T-cell (primary cell): ENCODE data around the gene RASAL1. TPM values are rescaled to one million over a fixed set of nuclear protein-coding genes. Genes with fewer than 3 reads are reported as not detected.

ENCODE experiments used
- ATAC-seq, 4 experiments: fragments of 200-7000 bp in 3 of 4; fragments of 150-1000 bp in 1 of 4; cut with Tn5 transposase; replicated peaks in 1 of 4; 1 replicate in 3 of 4; 2 replicates in 1 of 4; pipeline ENCODE4 v1.10.0; 2021; ENCODE audit warnings: moderate library complexity in 3 of 4, mild to moderate bottlenecking in 2 of 4, moderate number of reproducible peaks in 1 of 4
- CTCF ChIA-PET, 2 donors: fragments of 300-600 bp; sonication (Branson Sonifier 250); formaldehyde crosslinking; loops; one replicate each; lab custom pipeline; 2022; ENCODE audit warnings: antibody characterized with exemption in 2 of 2; lab: Charles Lee
- POLR2A ChIA-PET, 2 donors: fragments of 300-600 bp; sonication (Branson Sonifier 250); formaldehyde crosslinking; loops; one replicate each; lab custom pipeline; 2022; ENCODE audit warnings: antibody characterized with exemption in 2 of 2; lab: Charles Lee
- DNase-seq, 35 experiments: peaks; one replicate each; pipeline versions ENCODE4 v3.0.0 to v3.0.0-alpha.2; 2013 to 2023
- H3K27ac ChIP-seq: one replicate; pipeline ENCODE4 v1.5.1; 2013; ENCODE audit warnings: low read length
- H3K27me3 ChIP-seq, 2 experiments: replicated peaks in 1 of 2; 1 replicate in 1 of 2; 2 replicates in 1 of 2; pipeline versions ENCODE4 v1.6.1 to v1.7.0; 2013; ENCODE audit warnings: low read length in 1 of 2, mixed read lengths in 1 of 2; ENCODE audit not compliant: control insufficient read depth in 2 of 2, insufficient read depth in 2 of 2; ENCODE audit errors: extremely low read depth in 1 of 2
- H3K36me3 ChIP-seq, 2 donors: 1 replicate in 1 of 2; 2 replicates in 1 of 2; pipeline versions ENCODE4 v1.6.1 to v1.7.0; 2013; ENCODE audit warnings: low read length in 1 of 2; ENCODE audit not compliant: control insufficient read depth in 2 of 2, insufficient read depth in 1 of 2; ENCODE audit errors: extremely low read depth in 1 of 2
- H3K4me1 ChIP-seq, 2 experiments: 1 replicate in 1 of 2; 2 replicates in 1 of 2; pipeline versions ENCODE4 v1.6.1 to v1.7.0; 2013; ENCODE audit warnings: low read length in 2 of 2, mixed read lengths in 1 of 2; ENCODE audit not compliant: insufficient read depth in 2 of 2, control insufficient read depth in 1 of 2; ENCODE audit errors: extremely low read depth in 1 of 2
- H3K4me3 ChIP-seq, 2 donors: 1 replicate in 1 of 2; 2 replicates in 1 of 2; pipeline versions ENCODE4 v1.5.1 to v1.7.0; 2013; ENCODE audit warnings: mild to moderate bottlenecking in 2 of 2, low read length in 1 of 2, moderate library complexity in 1 of 2; ENCODE audit not compliant: control insufficient read depth in 1 of 2; ENCODE audit errors: extremely low read depth in 1 of 2
- H3K9me3 ChIP-seq: 2 replicates; pipeline ENCODE4 v1.7.0; 2013
- H3K27ac Mint-ChIP-seq, 2 donors: one replicate each; pipeline ENCODE4 v1.8.0; 2020 to 2021; ENCODE audit warnings: mild to moderate bottlenecking in 2 of 2, mixed read lengths in 2 of 2
- H3K27me3 Mint-ChIP-seq, 2 donors: one replicate each; pipeline ENCODE4 v1.8.0; 2021 to 2022; ENCODE audit warnings: mixed read lengths in 2 of 2
- H3K36me3 Mint-ChIP-seq: one replicate; pipeline ENCODE4 v1.8.0; 2021; ENCODE audit warnings: mixed read lengths
- H3K4me1 Mint-ChIP-seq, 3 donors: one replicate each; pipeline ENCODE4 v1.8.0; 2020 to 2022; ENCODE audit warnings: mixed read lengths in 3 of 3, mild to moderate bottlenecking in 1 of 3
- H3K4me3 Mint-ChIP-seq, 3 donors: one replicate each; pipeline ENCODE4 v1.8.0; 2020 to 2022; ENCODE audit warnings: mild to moderate bottlenecking in 3 of 3, mixed read lengths in 3 of 3, moderate library complexity in 3 of 3
- H3K9me3 Mint-ChIP-seq, 3 donors: one replicate each; pipeline ENCODE4 v1.8.0; 2020 to 2022; ENCODE audit warnings: mixed read lengths in 3 of 3
- WGBS: methylation state at CpG from one replicate; pipeline ENCODE4 v1.1.5; 2013; ENCODE audit warnings: missing lambda C conversion rate; ENCODE audit not compliant: insufficient coverage; 5-methylcytosine and 5-hydroxymethylcytosine counted together
- total RNA-seq, 35 experiments: library from RNA in 6 of 35; stranded (reverse) in 6 of 35; fragments of 120-200 nt in 1 of 35; gene quantifications; one replicate each; pipeline versions ENCODE4 v1.2.1 to v1.2.4 and lab custom pipeline; 2013 to 2026

Gene RASAL1
- total RNA-seq, 5 donors from 2014 or later (not counting 1 experiment from before 2014, with no cell fraction given), result 0.43 to 2.9 (median 0.85) TPM

DNA sequence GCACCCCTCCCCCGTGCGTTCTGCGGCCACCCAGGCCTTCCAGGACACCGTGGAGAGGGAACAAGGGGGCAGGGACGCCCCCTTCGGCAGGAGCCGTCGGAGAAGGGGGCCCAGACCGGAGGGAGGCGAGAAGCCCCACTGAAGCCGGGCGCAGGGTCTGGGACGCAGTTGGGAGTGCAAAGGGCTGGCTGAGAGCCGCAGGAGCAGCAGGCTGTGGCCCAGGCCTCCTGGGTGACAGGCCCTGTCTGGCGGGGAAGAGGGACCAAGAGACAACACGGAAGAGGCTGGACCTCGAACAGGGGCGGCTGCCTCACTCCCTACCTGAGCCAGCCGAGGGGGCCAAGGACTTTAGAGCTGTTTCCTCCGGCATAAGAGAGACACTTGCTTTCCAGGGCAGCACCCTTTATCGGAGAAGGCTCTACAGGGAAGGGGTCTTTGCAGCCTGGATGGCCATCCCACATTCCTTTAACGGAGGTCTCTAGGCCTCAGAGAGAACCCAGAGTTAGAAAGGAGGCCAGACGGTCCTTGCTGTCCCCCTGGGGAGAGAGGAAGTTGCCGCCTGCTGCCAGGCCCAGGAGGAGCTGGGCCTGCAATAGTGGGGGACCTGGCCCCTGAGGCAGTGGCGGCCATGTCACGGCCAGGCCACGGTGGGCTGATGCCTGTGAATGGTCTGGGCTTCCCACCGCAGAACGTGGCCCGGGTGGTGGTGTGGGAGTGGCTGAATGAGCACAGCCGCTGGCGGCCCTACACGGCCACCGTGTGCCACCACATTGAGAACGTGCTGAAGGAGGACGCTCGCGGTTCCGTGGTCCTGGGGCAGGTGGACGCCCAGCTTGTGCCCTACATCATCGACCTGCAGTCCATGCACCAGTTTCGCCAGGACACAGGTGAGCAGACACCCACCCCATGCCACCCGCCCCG, 77.7 kb downstream of the RASAL1 start:
- ATAC-seq, result no peak
- DNase-seq, result no peak
- Mint-ChIP-seq H3K36me3 (no peaks in the 10 kb centered on the region), H3K27ac (peak overlapping the region; percentile 72 to 74), H3K9me3 (no peaks in the 10 kb centered on the region), H3K4me3 (peak overlapping the region in 1 of 3 donors; percentile 70), H3K4me1 (peaks cover 22 to 42% (median 34%) of the 10 kb centered on the region in 3 donors), H3K27me3 (peaks cover 0 to 1% of the 10 kb centered on the region in 2 donors)
- H3K4me3 ChIP-seq, result peak overlapping the region; percentile 32 to 51
- peaks cover 2 to 65% of the 10 kb centered on the region in 2 experiments for H3K4me1 ChIP-seq
- CTCF ChIA-PET, result no interaction called here
- H3K27ac ChIP-seq, result peak overlapping the region; percentile 12
- H3K36me3 ChIP-seq, result no peaks in the 10 kb centered on the region
- 73% methylated on average over 36 of the region's 44 CpGs for WGBS
- peaks cover 0 to 17% of the 10 kb centered on the region in 2 experiments for H3K27me3 ChIP-seq
- POLR2A ChIA-PET, result no interaction called here
- H3K9me3 ChIP-seq, result no peaks in the 10 kb centered on the region

GRCh38 chr12:113056631-113057488, 78.7 kb downstream of the RASAL1 start, which contains the start of gene DTX1:
Gene DTX1 (plus strand): TSS chr12:113056730. CDS start chr12:113058193, 1,463 bp downstream.
- no peaks in the 10 kb centered on the region for H3K36me3 ChIP-seq
- under 1% methylated on average over 73 of the region's 94 CpGs for WGBS
- POLR2A ChIA-PET, result interaction anchor here (0.5 to 0.7 kb wide), 3 partner anchors 105 to 167 kb away, joined by 3 to 11 read pairs (median 7); no protein-coding TSS in a partner anchor
- H3K4me1 ChIP-seq, result peaks cover 3 to 66% of the 10 kb centered on the region in 2 experiments
- DNase-seq (peak in 25 of 35 experiments; percentile 8 to 54 (median 25)), ATAC-seq (peak; percentile 77 to 83 (median 79))
- Mint-ChIP-seq H3K9me3 (no peaks in the 10 kb centered on the region), H3K4me3 (peak within 1 kb of the TSS; percentile 79 to 83 (median 81)), H3K36me3 (no peaks in the 10 kb centered on the region), H3K4me1 (peaks cover 32 to 43% (median 36%) of the 10 kb centered on the region in 3 donors), H3K27me3 (peaks cover 0 to 1% of the 10 kb centered on the region in 2 donors), H3K27ac (peak within 1 kb of the TSS; percentile 72 to 74)
- CTCF ChIA-PET, result no interaction called here
- peak within 1 kb of the TSS; percentile 24 for H3K27ac ChIP-seq
- H3K9me3 ChIP-seq, result no peaks in the 10 kb centered on the region
- peak within 1 kb of the TSS; percentile 51 to 68 for H3K4me3 ChIP-seq
- H3K27me3 ChIP-seq, result peaks cover 0 to 17% of the 10 kb centered on the region in 2 experiments

- ChIA-PET POLR2A (interaction anchor here (0.5 to 0.6 kb wide), 2 partner anchors 106 to 167 kb away, joined by 7 to 11 read pairs; no protein-coding TSS in a partner anchor), CTCF (no interaction called here)
- DNase-seq (no peak), ATAC-seq (peak in 2 of 4 experiments; percentile 3 to 15)
- Mint-ChIP-seq H3K27ac (peak overlapping the region; percentile 72 to 74), H3K27me3 (peaks cover 0 to 1% of the 10 kb centered on the region in 2 donors), H3K4me1 (peaks cover 32 to 47% (median 36%) of the 10 kb centered on the region in 3 donors), H3K36me3 (no peaks in the 10 kb centered on the region), H3K9me3 (no peaks in the 10 kb centered on the region), H3K4me3 (peak overlapping the region; percentile 79 to 83 (median 81))
- WGBS, result 8% methylated on average over 7 of the region's 8 CpGs
- Histone ChIP-seq H3K4me1 (peaks cover 3 to 61% of the 10 kb centered on the region in 2 experiments), H3K4me3 (peak overlapping the region; percentile 51 to 68), H3K36me3 (no peaks in the 10 kb centered on the region), H3K27me3 (peaks cover 0 to 17% of the 10 kb centered on the region in 2 experiments), H3K9me3 (no peaks in the 10 kb centered on the region), H3K27ac (peak overlapping the region; percentile 24)
These were observed 79.3 kb downstream of the RASAL1 start for GRCh38 chr12:113056381-113056630.

DNA sequence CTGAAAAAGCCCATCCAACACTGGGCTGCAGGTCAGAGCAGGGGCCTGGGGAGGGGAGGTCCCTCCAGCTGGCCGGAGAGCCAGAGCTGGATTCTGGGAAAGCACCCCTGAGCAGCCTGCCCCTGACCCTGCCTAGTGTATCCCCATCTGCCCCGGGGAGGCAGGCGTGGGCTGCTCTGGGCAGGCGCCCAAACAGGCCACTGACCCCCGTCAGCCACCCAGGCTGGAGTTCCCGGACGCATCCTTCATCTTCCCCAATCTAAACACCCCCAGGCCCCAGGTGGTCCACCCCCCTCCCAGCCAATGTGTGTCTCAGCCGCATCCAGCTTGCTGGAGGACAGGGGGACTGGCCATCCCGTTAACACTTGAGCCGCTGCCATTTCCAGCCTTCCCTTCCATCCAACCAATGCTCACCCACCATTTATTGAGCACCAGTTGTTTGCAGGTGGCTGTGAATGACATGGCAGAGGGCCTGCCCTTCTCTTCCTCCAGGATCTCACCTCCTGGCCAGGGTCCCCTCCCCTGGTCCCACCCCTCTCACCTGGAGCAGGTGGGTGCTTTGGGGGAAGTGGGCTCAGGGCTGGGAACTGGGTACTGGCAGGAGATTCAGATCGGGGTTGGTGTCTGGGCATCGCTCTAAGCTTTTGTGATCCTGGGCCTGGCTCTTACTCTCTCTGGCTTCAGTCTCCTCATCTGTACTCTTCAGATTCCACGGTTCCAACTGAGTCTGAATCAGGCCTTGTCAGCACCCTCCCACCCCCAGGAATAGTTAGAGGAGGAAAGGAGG, 79.8 kb downstream of the RASAL1 start:
- Histone ChIP-seq H3K36me3 (no peaks in the 10 kb centered on the region), H3K4me1 (peaks cover 3 to 56% of the 10 kb centered on the region in 2 experiments), H3K27ac (peak overlapping the region; percentile 24), H3K27me3 (peaks cover 0 to 17% of the 10 kb centered on the region in 2 experiments), H3K9me3 (no peaks in the 10 kb centered on the region), H3K4me3 (peak overlapping the region; percentile 51 to 68)
- ChIA-PET POLR2A (interaction anchor here (0.5 to 0.6 kb wide), 2 partner anchors 106 to 168 kb away, joined by 7 to 11 read pairs; no protein-coding TSS in a partner anchor), CTCF (interaction anchor here in 1 of 2 donors (0.5 to 0.6 kb wide), 2 partner anchors 85 to 116 kb away, joined by 3 read pairs; no protein-coding TSS in a partner anchor)
- H3K36me3 Mint-ChIP-seq, result no peaks in the 10 kb centered on the region
- H3K4me3 Mint-ChIP-seq, result peak overlapping the region; percentile 79 to 83 (median 81)
- H3K27me3 Mint-ChIP-seq, result peaks cover 0 to 1% of the 10 kb centered on the region in 2 donors
- H3K27ac Mint-ChIP-seq, result peak overlapping the region; percentile 72 to 74
- DNase-seq, result no peak
- no peaks in the 10 kb centered on the region for H3K9me3 Mint-ChIP-seq
- H3K4me1 Mint-ChIP-seq, result peaks cover 31 to 50% (median 38%) of the 10 kb centered on the region in 3 donors
- no peak for ATAC-seq
- 85% methylated on average over 7 of the region's 13 CpGs for WGBS

DNA sequence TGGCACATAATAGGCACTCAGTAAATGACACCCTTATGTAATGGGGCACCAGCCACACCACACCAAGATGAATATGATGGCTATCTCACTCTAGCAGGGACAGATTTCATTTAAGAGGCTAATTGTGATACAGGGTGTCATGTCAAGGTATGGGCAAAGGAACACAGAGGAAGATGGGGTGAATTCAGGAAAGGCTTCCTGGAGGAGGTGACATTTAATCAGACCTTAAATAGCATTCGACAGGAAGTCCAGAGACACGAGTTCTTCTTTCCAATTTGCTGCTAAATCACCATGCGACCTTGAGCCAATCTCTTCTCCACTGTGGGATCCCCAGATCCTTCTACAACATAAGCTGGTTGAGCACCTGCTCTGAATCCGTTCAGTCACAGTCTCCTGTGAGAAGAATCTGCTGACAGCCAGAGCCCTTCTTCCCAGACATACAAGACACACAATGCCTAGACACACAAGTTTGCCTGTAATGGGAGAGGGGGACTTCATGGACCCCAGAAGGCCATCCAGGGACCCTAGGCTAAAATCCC, 80.5 kb downstream of the RASAL1 start:
- no peaks in the 10 kb centered on the region for H3K9me3 ChIP-seq
- H3K4me3 ChIP-seq, result no peak overlapping the region
- Mint-ChIP-seq H3K36me3 (no peaks in the 10 kb centered on the region), H3K4me1 (peaks cover 30 to 57% (median 45%) of the 10 kb centered on the region in 3 donors), H3K4me3 (peak overlapping the region; percentile 54 to 83 (median 64)), H3K27me3 (peaks cover 0 to 1% of the 10 kb centered on the region in 2 donors), H3K9me3 (no peaks in the 10 kb centered on the region), H3K27ac (peak overlapping the region; percentile 33 to 34)
- CTCF ChIA-PET, result interaction anchor here in 1 of 2 donors (0.5 to 0.6 kb wide), 2 partner anchors 86 to 117 kb away, joined by 3 read pairs; no protein-coding TSS in a partner anchor
- peaks cover 0 to 17% of the 10 kb centered on the region in 2 experiments for H3K27me3 ChIP-seq
- WGBS, result 63% methylated on average over 3 of the region's 4 CpGs
- POLR2A ChIA-PET, result interaction anchor here in 1 of 2 donors (0.5 kb wide), 1 partner anchor 10 kb away, joined by 10 read pairs; no protein-coding TSS in a partner anchor
- no peak overlapping the region for H3K27ac ChIP-seq
- H3K36me3 ChIP-seq, result no peaks in the 10 kb centered on the region
- ATAC-seq (no peak), DNase-seq (no peak)
- peaks cover 3 to 49% of the 10 kb centered on the region in 2 experiments for H3K4me1 ChIP-seq
